ENCODE data around the gene GDPD3. TPM values are rescaled to one million over a fixed set of nuclear protein-coding genes. Genes with fewer than 3 reads are reported as not detected.

GDPD3 gene
- total RNA-seq, 1 experiment from 2014 or later: 0.57 TPM

DNA sequence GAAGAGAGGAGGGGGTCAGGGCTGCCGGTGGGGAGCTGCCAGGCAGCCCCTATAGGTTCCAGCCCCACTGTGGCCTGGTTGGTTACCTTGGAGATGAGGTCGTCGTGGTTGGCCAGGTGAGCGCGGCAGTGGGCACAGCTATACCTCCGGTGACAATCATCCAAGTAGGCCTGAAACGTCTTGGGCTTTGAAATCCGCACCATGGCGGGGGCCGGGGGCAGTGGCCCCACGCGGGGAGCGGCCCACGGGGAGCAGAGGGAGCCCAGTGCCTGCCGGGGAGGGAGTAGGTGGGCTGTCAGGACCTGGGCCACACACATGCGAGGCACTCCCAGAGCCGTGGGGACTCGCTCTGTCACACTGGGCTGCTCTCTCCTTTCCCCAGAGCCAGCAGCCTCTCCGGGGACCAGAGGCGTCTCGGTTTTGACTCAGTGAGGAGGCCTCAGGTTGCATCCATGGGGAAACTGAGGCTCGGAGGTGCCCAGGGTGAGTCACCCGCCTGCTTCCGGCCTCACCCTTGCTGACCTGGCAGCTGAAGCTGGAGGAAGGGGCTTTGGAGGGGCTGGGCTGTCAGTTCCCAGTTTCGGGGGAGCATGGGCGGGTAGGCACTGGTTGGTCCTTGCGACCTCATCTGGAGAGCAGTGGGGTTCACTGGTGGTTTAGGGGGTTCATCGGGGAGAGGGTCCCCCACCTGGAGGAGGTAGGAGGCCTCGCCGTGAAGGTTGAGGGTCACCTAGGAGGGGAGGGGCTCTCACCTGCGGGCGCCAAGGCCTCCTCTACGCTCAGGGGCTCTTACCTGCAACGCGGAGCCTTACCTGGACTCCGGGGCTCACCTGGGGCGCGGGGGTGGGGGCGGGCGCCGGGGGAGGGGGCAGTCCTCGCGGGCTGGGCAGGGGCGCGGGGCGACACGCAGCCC lies 17.9 kb downstream of the GDPD3 start:
- no peak for DNase-seq (ENCODE audit: low read depth)

DNA sequence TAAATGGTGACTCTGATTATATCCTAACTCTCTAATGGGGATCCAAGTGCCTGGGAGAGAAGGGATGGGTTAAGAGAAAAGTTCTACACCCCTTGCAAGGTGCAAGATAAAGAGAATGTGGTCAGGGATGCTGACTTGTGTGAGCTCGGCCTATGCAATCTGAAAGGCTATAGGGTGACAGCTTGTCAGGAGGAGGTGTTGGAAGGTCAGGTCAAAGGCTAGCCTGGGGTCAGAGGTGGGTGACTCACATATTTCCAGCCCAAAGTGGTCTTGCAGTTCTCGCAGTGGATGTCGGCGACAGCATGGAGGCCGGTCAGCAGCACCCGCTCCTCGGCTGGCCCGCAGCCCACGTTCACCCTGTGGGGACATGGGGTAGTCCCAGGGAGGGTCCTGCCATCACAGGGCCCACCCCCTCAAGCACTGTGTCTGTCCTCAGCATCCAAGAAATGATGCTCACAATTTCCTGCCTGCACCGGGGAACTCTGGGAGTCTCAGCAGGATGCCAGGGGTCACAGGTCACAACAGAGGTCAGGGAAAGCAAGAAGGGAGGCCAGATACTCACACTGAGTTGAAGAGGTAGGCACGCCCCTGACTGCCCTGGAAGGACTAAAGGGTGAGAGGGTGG lies 18.7 kb downstream of the GDPD3 start:
- DNase-seq (ENCODE audit: low read depth): no peak

DNA sequence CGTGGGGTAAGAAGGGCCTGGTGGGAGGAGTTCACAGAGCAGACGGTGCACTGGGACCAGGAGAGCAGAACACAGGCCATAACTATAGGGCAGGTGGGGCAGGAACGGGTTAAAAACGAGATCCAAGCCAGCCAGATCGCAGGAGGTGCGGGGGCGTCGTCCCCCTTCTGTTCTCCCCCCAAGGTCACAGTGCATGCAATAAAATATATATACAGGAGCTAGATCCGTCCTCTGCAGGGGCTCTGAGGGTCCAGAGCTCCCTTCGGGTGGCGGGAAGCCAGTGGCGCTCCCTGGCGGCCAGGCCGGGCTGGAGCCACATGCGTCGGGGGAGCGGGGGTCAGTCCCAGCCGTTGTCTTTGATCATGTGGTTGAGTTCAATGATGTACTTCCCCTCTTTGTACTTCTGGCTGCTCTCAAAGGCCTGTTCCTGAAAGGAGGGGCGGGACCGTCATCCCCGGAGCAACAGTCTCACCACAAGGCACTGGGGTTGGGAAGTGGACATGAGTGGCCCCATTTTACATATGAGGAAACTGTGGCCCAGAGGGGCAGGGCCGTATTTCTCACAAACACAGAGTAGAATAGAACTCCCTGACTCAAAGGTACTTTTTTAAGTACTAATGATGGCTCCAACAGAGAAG lies 20.8 kb downstream of the GDPD3 start:
- DNase-seq (ENCODE audit: low read depth): peak; percentile 80

DNA sequence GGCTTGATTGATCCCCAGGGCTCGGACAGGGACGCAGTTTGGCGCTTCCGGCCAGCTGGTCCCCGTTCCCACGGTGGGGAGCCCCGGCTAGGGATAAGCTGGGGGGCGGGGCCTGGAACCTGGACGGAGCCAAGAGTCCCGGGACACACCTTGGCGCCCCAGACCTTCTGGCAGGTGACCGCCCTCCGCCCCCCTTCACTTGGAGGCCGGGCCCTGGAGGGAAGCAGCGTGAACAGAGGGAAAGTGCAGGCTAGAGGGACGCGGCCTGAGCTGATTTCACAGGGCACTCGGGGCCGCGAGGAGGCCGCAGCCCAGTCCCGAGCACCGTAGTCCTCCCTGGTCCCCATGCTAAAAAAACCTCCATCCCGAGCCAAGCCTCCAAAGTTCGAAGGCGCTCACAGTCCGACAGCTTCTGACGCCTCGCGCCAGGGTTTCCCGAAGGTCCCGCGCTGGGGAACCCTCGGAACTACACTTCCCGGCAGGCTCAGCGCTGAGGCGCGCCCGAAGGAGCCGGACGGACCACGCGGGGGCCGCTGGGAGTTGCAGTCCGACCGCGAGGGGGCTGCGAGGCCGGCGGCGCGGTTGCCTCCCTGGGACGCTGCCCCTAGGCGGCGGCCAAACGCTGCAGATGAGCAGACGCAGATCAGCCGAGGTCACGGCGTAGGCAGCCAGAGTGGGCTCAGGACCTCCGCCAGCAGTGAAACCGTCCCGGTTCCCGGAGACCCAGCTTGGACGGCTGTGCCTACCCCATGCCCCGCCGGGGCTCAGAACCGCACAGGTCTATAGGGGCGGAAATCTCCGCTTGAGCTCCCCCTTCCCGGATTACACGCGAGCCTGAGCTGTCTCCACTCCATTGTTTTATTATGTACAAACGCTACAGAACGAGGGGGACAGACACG lies 21.6 kb downstream of the GDPD3 start, which contains the start of gene TBX6:
TBX6 (minus strand) TSS at position 451 of the 899 bp plus-strand sequence. CDS start 731 bp downstream, outside the sequence.
- peak; percentile 93 for DNase-seq (ENCODE audit: low read depth)

DNA sequence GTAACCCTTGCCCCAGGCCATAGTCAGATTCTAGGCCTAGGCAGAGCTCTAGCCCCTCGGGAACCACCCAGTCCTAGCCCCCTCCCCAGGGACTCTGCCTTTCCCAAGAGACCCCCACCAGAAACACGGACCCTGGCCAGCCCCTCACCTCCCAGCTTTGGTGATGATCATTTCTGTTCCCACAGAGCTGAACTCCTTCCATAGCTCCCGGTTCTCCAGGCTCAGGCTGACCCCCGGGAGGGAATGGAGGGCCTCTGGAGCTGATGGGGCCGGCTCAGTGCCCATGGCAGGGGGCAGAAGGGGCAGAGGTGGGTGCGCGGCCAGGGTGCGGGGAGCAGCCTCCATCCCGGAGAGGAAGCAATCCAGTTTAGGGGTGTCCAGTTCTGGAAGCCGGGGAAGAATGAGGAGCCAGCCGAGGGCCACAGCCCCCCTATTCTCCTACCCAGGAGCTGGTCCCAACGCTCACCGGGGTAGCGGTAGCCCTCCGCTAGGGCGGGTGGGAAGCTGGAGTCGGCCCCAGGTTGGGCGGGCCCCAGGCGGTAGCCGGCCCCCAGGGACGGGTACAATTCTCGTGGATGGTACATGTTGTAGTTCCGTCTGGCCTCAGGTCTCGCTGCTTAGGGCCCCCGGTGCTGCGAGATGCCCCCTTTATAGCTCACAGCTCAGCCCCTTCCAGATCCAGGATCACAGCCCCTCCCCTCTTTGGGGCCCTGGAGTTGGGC lies 22.6 kb downstream of the GDPD3 start:
- no peak for DNase-seq (ENCODE audit: low read depth)

DNA sequence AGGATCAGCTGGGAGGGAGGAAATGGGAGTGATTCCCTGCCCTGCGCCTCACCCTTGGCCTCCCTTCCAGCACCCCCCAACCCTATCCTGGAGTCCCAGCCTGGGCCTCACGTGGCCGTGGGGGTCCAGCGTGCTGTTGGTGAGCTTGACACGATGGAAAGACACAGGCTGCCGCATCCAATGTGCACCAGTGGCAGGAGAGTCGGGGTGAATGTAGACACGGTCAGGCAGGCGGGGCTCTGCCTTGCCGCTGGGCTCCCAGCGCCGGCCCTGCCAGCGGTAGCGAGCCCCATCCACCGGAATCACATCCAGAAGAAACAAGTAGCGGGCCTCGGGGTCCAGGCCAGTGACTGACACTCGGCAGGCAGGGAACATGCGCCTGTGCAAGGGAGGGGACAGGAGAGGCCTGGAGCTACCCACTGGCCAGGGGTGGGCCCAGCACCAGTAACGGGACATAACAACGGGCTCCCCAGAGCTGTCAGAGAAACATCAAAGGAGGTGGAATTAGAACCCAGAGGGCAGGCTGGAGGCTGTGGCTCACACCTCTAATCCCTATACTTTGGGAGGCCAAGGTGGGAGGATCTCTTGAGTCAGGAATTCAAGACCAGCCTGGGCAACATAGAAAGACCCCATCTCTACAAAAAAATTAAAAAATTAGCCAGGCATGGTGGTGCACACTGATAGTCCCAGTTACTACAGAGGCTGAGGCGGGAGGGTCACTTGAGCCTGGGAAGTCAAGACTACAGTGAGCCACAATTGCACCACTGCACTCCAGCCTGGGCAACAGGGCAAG lies 24.3 kb downstream of the GDPD3 start:
- no peak for DNase-seq (ENCODE audit: low read depth)

DNA sequence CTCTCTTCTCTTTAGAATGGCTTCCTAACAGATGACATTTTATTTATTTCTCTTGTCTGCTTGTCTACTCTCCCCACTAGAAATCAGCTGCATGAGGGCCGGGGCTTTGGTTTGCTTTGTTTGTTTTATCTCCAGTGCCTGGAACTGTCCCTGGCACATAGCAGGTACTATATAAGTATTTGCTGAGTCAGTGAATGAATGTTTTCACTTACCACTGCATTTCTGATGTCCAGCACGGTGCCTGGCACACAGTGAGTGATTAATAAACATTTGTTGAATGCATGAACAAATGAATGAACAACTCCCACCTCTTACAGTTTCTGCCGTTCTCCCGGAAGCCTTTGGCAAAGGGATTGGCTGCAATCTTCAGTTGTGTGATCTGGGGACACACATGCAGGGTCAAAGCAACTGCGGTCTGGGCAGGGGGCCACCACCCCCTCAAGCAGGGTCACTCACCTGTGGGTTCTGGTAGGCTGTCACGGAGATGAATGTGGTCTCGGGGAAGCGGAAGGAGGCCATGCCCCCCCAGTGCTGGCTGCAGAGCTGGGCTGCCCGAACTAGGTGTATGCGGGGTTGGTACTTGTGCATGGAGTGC lies 25.0 kb downstream of the GDPD3 start:
- DNase-seq (ENCODE audit: low read depth): no peak

DNA sequence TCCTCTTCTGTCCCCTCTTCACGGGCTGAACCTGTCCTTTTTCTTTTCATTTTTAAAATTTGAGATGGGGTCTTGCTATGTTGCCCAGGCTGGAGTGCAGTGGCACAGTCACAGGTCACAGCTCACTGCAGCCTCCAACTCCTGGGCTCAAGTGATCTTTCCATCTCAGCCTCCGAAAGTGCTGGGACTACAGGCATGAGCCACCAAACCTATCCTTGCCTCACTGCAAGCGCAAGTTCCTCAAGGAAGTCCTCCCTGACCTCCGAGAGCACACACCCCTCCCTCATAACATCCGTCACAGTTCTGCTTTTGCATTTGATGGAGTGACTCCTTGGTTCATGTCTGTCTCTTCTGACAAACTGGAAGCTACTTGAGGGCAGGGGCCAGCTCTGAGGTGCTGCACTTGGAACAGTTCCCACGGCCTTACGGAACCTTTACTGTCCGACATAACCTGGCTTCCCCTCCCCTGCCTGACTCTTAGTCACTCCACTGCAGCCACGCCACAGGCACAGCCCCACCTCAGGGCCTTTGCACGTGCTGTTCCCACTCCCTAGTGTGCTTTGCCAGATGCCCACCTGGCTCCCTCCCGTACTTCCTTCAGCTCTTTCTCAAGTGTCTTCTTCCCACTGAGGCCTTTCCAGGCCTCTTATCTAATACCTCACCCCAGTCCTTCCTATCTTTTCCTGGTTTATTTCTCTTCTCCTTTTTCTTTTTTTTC lies 26.0 kb downstream of the GDPD3 start:
- DNase-seq (ENCODE audit: low read depth): no peak

DNA sequence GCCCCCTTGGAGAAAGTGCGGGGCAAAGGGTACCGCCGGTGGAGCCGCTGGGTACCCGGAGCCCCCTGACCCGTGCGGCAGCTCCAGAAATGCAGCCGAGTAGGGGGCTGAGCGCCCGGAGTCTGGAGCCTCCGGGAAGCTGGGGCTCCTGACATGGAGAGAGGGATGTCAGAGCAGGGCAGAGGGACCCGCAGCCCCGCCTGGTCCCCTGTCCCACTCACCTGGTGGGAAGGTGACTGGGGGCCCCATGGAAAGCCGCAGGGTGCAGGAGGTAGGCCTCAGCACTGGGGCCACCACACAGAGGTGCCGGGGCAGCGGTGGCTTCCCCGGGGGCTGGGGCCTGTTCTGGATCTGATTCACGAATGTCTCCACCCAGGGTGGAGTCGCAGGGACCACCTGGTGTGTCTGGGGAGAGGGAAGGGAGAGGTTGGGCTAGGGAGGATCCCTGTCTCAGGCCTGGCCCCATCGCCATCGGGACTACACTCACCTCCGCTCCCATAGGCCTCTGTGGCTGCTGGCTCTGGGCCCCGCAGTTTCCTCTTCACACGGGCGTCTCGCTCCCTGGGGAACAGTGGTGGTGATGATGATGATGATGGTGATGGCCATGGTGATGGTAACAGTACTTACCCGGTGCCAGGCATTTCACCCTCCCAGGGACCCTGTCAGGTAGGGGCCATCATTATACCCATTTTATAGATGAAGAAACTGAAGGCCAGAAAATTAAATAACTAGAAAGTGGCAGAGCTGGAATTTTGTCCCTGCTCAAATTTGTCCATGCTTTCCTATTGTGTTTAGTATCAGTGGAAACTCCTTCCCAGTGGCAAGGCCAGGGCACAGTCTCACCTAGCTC lies 26.8 kb downstream of the GDPD3 start:
- DNase-seq (ENCODE audit: low read depth): no peak

DNA sequence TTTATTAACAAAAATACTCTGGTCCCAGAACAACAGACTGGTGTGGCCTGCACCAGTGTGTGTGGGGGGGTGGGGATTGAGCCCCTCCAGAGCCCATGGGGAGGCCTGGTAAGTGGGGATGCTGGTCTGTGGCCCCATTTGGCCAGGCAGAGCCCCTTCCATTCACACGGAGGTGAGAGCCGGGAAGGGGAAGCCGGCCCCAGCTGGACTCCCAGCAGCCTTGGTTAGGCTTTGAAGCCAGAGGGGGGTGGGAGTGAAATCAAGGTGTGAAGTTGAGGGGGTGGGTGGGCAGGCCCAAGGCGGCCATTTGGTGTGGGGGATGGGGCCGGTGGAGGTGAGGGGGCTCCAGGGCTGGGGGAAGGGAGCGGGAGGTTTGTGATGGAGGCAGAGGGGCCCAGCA lies 27.5 kb downstream of the GDPD3 start:
- no peak for DNase-seq (ENCODE audit: low read depth)

DNA sequence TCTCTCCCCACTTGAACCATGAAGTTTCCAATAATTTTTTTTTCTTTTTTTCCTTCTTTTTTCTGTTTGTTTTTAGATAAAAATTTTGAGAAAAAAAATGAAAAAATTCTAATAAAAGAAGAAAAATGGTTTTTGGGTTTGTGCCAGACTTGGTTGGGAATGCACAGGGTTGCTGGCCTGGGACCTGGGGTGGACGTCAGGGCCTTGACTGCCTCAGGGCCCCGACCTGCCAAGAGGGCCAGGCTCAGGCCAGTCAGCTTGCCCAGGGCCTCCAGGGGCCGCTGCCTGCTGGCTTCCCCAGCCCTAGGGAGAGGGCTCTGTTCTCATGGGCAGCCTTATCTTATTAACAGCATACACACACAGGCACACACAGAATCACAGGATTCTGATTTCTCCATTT lies 28.1 kb downstream of the GDPD3 start:
- no peak for DNase-seq (ENCODE audit: low read depth)

DNA sequence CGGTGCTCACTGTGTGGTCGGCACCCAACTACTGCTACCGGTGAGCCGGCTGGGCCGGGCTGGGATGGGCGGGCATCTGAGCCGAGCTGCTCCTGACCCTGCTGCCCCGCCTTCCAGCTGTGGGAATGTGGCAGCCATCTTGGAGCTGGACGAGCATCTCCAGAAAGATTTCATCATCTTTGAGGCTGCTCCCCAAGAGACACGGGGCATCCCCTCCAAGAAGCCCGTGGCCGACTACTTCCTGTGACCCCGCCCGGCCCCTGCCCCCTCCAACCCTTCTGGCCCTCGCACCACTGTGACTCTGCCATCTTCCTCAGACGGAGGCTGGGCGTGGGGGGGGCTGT lies 28.5 kb downstream of the GDPD3 start:
- no peak for DNase-seq (ENCODE audit: low read depth)

DNA sequence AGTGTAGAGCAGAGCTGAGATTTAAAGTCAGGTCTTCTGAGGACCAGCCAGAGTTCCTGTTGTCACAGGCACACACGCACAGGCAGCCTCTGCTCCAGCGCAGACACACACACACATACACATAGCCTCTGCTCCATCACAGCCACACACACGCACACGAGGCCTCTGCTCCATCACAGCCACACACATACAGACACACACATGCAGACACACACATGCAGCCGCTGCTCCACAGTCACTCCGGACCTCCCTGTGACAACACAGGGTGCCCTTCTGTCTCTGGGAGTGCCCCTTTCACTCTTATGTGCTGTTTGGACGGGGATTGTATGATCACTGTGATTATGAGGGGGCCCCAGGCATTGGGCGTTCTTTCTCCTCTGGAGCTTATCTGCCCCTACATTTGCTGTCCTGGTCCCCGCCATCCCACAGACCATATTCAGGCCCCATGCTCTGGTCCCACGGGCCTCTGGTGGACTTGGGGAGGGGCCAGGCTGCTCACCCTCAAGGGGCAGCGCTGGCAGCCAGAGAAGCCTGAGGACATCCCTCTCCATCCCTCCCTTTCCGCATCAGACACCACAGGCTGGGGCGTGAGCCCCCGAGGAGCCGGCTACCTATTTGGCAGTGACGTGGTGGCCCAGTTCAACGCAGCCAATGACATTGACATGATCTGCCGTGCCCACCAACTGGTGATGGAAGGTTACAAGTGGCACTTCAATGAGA lies 29.1 kb downstream of the GDPD3 start:
- DNase-seq (ENCODE audit: low read depth): no peak

DNA sequence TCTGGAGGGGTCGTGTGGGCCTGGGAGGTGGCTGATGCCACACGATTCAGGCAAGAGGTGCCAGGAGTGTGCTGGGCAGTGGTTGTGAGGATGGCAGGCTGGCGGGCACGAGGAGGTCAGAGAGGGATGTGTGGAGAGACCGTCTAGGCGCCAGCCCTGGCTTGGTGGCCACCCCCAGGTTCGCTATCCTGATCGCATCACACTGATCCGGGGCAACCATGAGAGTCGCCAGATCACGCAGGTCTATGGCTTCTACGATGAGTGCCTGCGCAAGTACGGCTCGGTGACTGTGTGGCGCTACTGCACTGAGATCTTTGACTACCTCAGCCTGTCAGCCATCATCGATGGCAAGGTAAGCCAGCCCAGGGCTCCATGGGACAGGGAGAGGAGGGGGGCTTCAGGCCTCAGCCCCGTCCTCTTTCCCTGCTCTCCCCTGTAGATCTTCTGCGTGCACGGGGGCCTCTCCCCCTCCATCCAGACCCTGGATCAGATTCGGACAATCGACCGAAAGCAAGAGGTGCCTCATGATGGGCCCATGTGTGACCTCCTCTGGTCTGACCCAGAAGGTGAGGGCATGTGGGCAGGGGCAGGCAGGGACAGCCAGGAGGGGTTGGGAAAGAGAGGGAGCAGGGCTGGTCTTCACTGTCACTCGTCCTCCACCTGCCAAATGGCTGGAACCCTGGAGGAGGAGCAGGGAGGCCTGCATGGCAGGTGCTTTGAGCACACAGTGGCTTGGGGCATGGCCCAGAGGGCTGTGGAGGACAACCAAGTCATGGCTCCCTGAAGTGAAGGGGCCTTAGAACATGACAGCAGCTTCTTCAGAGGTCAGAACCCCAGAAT lies 29.9 kb downstream of the GDPD3 start:
- no peak for DNase-seq (ENCODE audit: low read depth)

DNA sequence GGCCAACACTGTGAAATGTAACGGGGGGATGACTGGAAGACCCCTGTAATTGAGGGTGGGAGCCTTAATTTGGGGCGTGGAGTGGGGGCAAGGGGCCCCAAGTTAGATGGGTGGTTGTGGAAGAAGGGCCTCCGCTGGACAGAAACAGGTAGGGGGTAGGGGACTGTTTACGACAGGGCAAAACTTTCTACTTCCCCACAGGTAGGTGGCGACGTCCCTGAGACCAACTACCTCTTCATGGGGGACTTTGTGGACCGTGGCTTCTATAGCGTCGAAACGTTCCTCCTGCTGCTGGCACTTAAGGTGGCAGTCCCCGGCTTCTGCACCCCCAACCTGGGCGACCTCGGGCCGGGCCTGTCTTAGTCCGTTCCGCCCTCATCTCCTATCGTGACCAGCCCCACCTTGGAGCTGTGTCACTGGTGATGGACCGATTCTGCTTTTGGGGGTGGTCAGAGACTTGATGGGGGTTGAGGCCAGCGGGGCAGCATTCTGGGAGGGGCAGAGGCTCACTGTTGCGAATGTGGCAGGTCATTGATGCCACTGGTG lies 30.7 kb downstream of the GDPD3 start:
- DNase-seq (ENCODE audit: low read depth): no peak

DNA sequence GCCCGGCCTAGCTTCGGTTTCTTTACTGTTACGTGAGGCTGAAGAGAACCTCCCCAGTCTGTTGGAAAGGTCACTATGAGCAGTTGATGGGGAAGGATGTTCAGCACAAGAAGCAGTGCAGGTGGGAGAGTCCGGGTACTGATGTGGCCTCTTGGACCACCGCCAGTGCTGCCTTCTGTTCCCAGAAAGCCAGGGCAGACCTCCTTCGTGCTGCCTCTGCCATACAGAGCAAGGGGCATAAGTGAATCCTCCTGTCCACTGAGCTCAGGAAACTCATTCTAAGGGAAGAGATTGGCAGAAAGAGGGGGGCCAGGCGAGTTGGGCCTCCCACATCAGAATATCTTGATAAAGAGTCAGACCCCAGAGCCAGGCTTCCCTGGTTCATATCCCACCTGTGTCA lies 33.9 kb downstream of the GDPD3 start:
- DNase-seq (ENCODE audit: low read depth): no peak
